ENCODE data around the gene HOXC9.

Gene HOXC9

GRCh38 chr12:54009171-54010052, 9.5 kb downstream of the HOXC9 start (continued):
- no peak for TF ChIP-seq ZNF645 (tag by site-specific recombination; IDR thresholded peaks at IDR 0.05)
- TF ChIP-seq ZNF830 (tag by site-specific recombination; IDR thresholded peaks at IDR 0.05; ENCODE audit: low read depth) = no peak
- no peak for TF ChIP-seq ZNF302 (tag by site-specific recombination; IDR thresholded peaks at IDR 0.05; ENCODE audit: low read depth)
- TF ChIP-seq TRIM28 (IDR thresholded peaks at IDR 0.05; ENCODE audit: borderline replicate concordance, low read length) = no peak
- TF ChIP-seq, protein P1, sequence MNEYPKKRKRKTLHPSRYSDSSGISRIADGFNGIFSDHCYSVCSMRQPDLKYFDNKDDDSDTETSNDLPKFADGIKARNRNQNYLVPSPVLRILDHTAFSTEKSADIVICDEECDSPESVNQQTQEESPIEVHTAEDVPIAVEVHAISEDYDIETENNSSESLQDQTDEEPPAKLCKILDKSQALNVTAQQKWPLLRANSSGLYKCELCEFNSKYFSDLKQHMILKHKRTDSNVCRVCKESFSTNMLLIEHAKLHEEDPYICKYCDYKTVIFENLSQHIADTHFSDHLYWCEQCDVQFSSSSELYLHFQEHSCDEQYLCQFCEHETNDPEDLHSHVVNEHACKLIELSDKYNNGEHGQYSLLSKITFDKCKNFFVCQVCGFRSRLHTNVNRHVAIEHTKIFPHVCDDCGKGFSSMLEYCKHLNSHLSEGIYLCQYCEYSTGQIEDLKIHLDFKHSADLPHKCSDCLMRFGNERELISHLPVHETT (tag by site-specific recombination; IDR thresholded peaks at IDR 0.05) = no peak
- TF ChIP-seq ZNF18 (tag by site-specific recombination; IDR thresholded peaks at IDR 0.05) = no peak
- TF ChIP-seq, protein P2, sequence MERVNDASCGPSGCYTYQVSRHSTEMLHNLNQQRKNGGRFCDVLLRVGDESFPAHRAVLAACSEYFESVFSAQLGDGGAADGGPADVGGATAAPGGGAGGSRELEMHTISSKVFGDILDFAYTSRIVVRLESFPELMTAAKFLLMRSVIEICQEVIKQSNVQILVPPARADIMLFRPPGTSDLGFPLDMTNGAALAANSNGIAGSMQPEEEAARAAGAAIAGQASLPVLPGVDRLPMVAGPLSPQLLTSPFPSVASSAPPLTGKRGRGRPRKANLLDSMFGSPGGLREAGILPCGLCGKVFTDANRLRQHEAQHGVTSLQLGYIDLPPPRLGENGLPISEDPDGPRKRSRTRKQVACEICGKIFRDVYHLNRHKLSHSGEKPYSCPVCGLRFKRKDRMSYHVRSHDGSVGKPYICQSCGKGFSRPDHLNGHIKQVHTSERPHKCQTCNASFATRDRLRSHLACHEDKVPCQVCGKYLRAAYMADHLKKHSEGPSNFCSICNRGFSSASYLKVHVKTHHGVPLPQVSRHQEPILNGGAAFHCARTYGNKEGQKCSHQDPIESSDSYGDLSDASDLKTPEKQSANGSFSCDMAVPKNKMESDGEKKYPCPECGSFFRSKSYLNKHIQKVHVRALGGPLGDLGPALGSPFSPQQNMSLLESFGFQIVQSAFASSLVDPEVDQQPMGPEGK (tag by site-specific recombination; IDR thresholded peaks at IDR 0.05) = 0 out of 2 replicates have a peak, but pooled peaks have one; percentile 48
- no peak for TF ChIP-seq ZBTB7A (tag by site-specific recombination; IDR thresholded peaks at IDR 0.05; ENCODE audit: low read depth)
- no peak for TF ChIP-seq OVOL3 (tag by site-specific recombination; IDR thresholded peaks at IDR 0.05)
- TF ChIP-seq ZNF311 (tag by site-specific recombination; IDR thresholded peaks at IDR 0.05; ENCODE audit: borderline replicate concordance) = no peak
- no peak for TF ChIP-seq KLF8 (tag by site-specific recombination; IDR thresholded peaks at IDR 0.05)
- TF ChIP-seq, protein P3, sequence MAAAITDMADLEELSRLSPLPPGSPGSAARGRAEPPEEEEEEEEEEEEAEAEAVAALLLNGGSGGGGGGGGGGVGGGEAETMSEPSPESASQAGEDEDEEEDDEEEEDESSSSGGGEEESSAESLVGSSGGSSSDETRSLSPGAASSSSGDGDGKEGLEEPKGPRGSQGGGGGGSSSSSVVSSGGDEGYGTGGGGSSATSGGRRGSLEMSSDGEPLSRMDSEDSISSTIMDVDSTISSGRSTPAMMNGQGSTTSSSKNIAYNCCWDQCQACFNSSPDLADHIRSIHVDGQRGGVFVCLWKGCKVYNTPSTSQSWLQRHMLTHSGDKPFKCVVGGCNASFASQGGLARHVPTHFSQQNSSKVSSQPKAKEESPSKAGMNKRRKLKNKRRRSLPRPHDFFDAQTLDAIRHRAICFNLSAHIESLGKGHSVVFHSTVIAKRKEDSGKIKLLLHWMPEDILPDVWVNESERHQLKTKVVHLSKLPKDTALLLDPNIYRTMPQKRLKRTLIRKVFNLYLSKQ (tag by site-specific recombination; IDR thresholded peaks at IDR 0.05; ENCODE audit: borderline replicate concordance) = no peak
- TF ChIP-seq ZNF324 (tag by site-specific recombination; IDR thresholded peaks at IDR 0.05) = no peak
- no peak for TF ChIP-seq SCRT1 (tag by site-specific recombination; IDR thresholded peaks at IDR 0.05; ENCODE audit: borderline replicate concordance)
- peak; percentile 47; the same call in 1 of the 2 replicates for TF ChIP-seq ZBTB20 (tag by site-specific recombination; IDR thresholded peaks at IDR 0.05)
- no peak for TF ChIP-seq ZNF624 (tag by site-specific recombination; IDR thresholded peaks at IDR 0.05)
- no peak for TF ChIP-seq SETDB1 (IDR thresholded peaks at IDR 0.05; ENCODE audit: insufficient read length, low read length)
- TF ChIP-seq, protein P4, sequence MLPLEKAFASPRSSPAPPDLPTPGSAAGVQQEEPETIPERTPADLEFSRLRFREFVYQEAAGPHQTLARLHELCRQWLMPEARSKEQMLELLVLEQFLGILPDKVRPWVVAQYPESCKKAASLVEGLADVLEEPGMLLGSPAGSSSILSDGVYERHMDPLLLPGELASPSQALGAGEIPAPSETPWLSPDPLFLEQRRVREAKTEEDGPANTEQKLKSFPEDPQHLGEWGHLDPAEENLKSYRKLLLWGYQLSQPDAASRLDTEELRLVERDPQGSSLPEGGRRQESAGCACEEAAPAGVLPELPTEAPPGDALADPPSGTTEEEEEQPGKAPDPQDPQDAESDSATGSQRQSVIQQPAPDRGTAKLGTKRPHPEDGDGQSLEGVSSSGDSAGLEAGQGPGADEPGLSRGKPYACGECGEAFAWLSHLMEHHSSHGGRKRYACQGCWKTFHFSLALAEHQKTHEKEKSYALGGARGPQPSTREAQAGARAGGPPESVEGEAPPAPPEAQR (tag by site-specific recombination; IDR thresholded peaks at IDR 0.05) = no peak
- TF ChIP-seq KLF16 (tag by site-specific recombination; IDR thresholded peaks at IDR 0.05) = no peak; the same call in 1 of the 2 replicates
- TF ChIP-seq ZNF155 (tag by site-specific recombination; IDR thresholded peaks at IDR 0.05) = no peak
- TF ChIP-seq ZNF777 (tag by site-specific recombination; IDR thresholded peaks at IDR 0.05; ENCODE audit: borderline replicate concordance) = no peak
- no peak; the same call in none of the 2 replicates for TF ChIP-seq ZBTB8A (tag by site-specific recombination; IDR thresholded peaks at IDR 0.05)
- peak; percentile 60; the same call in 1 of the 2 replicates for TF ChIP-seq GLIS2 (tag by site-specific recombination; IDR thresholded peaks at IDR 0.05)
- no peak for TF ChIP-seq ZSCAN5A (tag by site-specific recombination; IDR thresholded peaks at IDR 0.05)
- TF ChIP-seq ZNF175 (tag by site-specific recombination; IDR thresholded peaks at IDR 0.05) = no peak
- TF ChIP-seq ZNF239 (tag by site-specific recombination; IDR thresholded peaks at IDR 0.05) = no peak
- TF ChIP-seq BCL11B (tag by site-specific recombination; IDR thresholded peaks at IDR 0.05; ENCODE audit: low read depth) = no peak
- TF ChIP-seq ZSCAN23 (tag by site-specific recombination; IDR thresholded peaks at IDR 0.05) = no peak
- no peak for TF ChIP-seq ZNF140 (tag by site-specific recombination; IDR thresholded peaks at IDR 0.05)
- TF ChIP-seq ZNF423 (tag by site-specific recombination; IDR thresholded peaks at IDR 0.05) = peak; percentile 29; the same call in 1 of the 2 replicates

All from HEK293 (cell line).